DND-41 (cell line): ENCODE data around the gene DOCK6.

Source experiments
- ATAC-seq: fragments of 200-7000 bp; cut with Tn5 transposase; 3 replicates; pipeline ENCODE4 v1.9.1; 2021; ENCODE audit warnings: low read depth; ENCODE audit not compliant: insufficient read depth
- DNase-seq: peaks from one replicate; pipeline ENCODE4 v3.0.0-alpha.2; 2020
- H2AFZ ChIP-seq: 2 replicates; pipeline ENCODE4 v1.6.0; 2012; ENCODE audit warnings: low read depth, low read length
- H3K27ac ChIP-seq: 2 replicates; pipeline ENCODE4 v1.5.1; 2012; ENCODE audit warnings: low read length, inconsistent platforms
- H3K27me3 ChIP-seq: fragments of 200-600 bp; sonication (generic); 2 replicates; pipeline ENCODE4 v1.6.0; 2012; ENCODE audit warnings: low read length, mild to moderate bottlenecking, inconsistent platforms; ENCODE audit not compliant: insufficient read depth, poor library complexity
- H3K36me3 ChIP-seq: 2 replicates; pipeline ENCODE4 v1.5.1; 2012; ENCODE audit warnings: low read length, inconsistent platforms; ENCODE audit not compliant: insufficient read depth
- H3K4me1 ChIP-seq: 2 replicates; pipeline ENCODE4 v1.5.1; 2012; ENCODE audit warnings: mild to moderate bottlenecking, low read length; ENCODE audit not compliant: insufficient read depth
- H3K4me2 ChIP-seq: 2 replicates; pipeline ENCODE4 v1.6.0; 2012; ENCODE audit warnings: mild to moderate bottlenecking, moderate library complexity, low read length, inconsistent platforms; ENCODE audit not compliant: insufficient read depth
- H3K4me3 ChIP-seq, 2 experiments: fragments of 200-600 bp in 1 of 2; shearing (Covaris generic) in 1 of 2; 2 replicates each; pipeline ENCODE4 v1.5.1; 2012 to 2016; ENCODE audit warnings: inconsistent platforms in 2 of 2, low read length in 2 of 2, mild to moderate bottlenecking in 2 of 2, low read depth in 1 of 2, moderate library complexity in 1 of 2
- H3K79me2 ChIP-seq: 2 replicates; pipeline ENCODE4 v1.6.0; 2012; ENCODE audit warnings: low read length, inconsistent platforms; ENCODE audit not compliant: insufficient read depth
- H3K9ac ChIP-seq: 2 replicates; pipeline ENCODE4 v1.6.0; 2012; ENCODE audit warnings: low read depth, mild to moderate bottlenecking, inconsistent platforms, low read length, moderate library complexity
- H3K9me3 ChIP-seq: 2 replicates; pipeline ENCODE4 v1.5.1; 2012; ENCODE audit warnings: low read length, moderate library complexity, mild to moderate bottlenecking, inconsistent platforms; ENCODE audit not compliant: insufficient read depth, severe bottlenecking
- H4K20me1 ChIP-seq: 2 replicates; pipeline ENCODE4 v1.6.0; 2012; ENCODE audit warnings: low read length; ENCODE audit not compliant: insufficient read depth
- CTCF ChIP-seq: IDR thresholded peaks from 2 replicates; pipeline ENCODE4 v1.5.1; 2012; ENCODE audit warnings: borderline replicate concordance, low read length, moderate library complexity, mild to moderate bottlenecking; ENCODE audit not compliant: poor library complexity, severe bottlenecking; ENCODE audit errors: extremely low read depth
- EZH2 ChIP-seq: IDR thresholded peaks from 3 replicates; pipeline ENCODE4 v1.6.1; 2012; ENCODE audit warnings: borderline replicate concordance, low read depth, mild to moderate bottlenecking, moderate library complexity, low read length, inconsistent platforms; ENCODE audit not compliant: severe bottlenecking

Gene DOCK6

GRCh38 chr19:11221082-11221598, 41.2 kb downstream of the DOCK6 start:
- Histone ChIP-seq H4K20me1 (no peaks in the 10 kb centered on the region), H3K4me2 (no peak overlapping the region), H3K4me1 (no peaks in the 10 kb centered on the region), H3K27ac (no peak overlapping the region), H2AFZ (no peak overlapping the region), H3K36me3 (no peaks in the 10 kb centered on the region), H3K27me3 (no peaks in the 10 kb centered on the region), H3K4me3 (no peak overlapping the region), H3K9ac (no peak overlapping the region), H3K79me2 (no peaks in the 10 kb centered on the region), H3K9me3 (no peaks in the 10 kb centered on the region)
- DNase-seq: no peak
- ATAC-seq: no peak
- TF ChIP-seq CTCF (no peak), EZH2 (no peak)

GRCh38 chr19:11214387-11214786, 47.9 kb downstream of the DOCK6 start:
- peaks cover 12% of the 10 kb centered on the region for H4K20me1 ChIP-seq
- no peaks in the 10 kb centered on the region for H3K36me3 ChIP-seq
- ATAC-seq (no peak), DNase-seq (no peak)
- no peaks in the 10 kb centered on the region for H3K9me3 ChIP-seq
- H3K4me2 ChIP-seq: no peak overlapping the region
- no peaks in the 10 kb centered on the region for H3K79me2 ChIP-seq
- no peak overlapping the region for H2AFZ ChIP-seq
- TF ChIP-seq EZH2 (no peak), CTCF (no peak)
- H3K4me1 ChIP-seq: no peaks in the 10 kb centered on the region
- no peak overlapping the region for H3K4me3 ChIP-seq
- H3K9ac ChIP-seq: no peak overlapping the region
- H3K27ac ChIP-seq: no peak overlapping the region
- no peaks in the 10 kb centered on the region for H3K27me3 ChIP-seq

- no peaks in the 10 kb centered on the region for H3K27me3 ChIP-seq
- H3K9ac ChIP-seq: no peak overlapping the region
- H3K79me2 ChIP-seq: no peaks in the 10 kb centered on the region
- H3K9me3 ChIP-seq: no peaks in the 10 kb centered on the region
- H3K4me1 ChIP-seq: no peaks in the 10 kb centered on the region
- ATAC-seq (no peak), DNase-seq (no peak)
- H3K4me2 ChIP-seq: no peak overlapping the region
- no peaks in the 10 kb centered on the region for H3K36me3 ChIP-seq
- H3K4me3 ChIP-seq: no peak overlapping the region
- H4K20me1 ChIP-seq: peaks cover 18% of the 10 kb centered on the region
- H2AFZ ChIP-seq: no peak overlapping the region
- H3K27ac ChIP-seq: no peak overlapping the region
- TF ChIP-seq EZH2 (no peak), CTCF (no peak)
These were observed 51.7 kb downstream of the DOCK6 start for GRCh38 chr19:11210656-11210928.
